HL-60 (cell line): ENCODE data around the gene SERINC2.

ENCODE experiments used
- CTCF ChIP-seq: IDR thresholded peaks from one replicate; pipeline ENCODE4 v1.5.1; 2011; ENCODE audit warnings: low read length, control low read depth, inconsistent platforms; ENCODE audit not compliant: insufficient read depth
- GABPA ChIP-seq: IDR thresholded peaks from 2 replicates; pipeline ENCODE4 v1.6.1; 2012; ENCODE audit warnings: low read depth
- POLR2AphosphoS5 ChIP-seq: IDR thresholded peaks from 2 replicates; pipeline ENCODE4 v1.6.1; 2012; ENCODE audit warnings: low read depth
- REST ChIP-seq: IDR thresholded peaks from 2 replicates; pipeline ENCODE4 v1.6.1; 2012; ENCODE audit warnings: low read depth; ENCODE audit not compliant: insufficient replicate concordance
- SPI1 ChIP-seq: IDR thresholded peaks from 2 replicates; pipeline ENCODE4 v1.6.1; 2012; ENCODE audit warnings: low read depth, mild to moderate bottlenecking, borderline replicate concordance

DNA sequence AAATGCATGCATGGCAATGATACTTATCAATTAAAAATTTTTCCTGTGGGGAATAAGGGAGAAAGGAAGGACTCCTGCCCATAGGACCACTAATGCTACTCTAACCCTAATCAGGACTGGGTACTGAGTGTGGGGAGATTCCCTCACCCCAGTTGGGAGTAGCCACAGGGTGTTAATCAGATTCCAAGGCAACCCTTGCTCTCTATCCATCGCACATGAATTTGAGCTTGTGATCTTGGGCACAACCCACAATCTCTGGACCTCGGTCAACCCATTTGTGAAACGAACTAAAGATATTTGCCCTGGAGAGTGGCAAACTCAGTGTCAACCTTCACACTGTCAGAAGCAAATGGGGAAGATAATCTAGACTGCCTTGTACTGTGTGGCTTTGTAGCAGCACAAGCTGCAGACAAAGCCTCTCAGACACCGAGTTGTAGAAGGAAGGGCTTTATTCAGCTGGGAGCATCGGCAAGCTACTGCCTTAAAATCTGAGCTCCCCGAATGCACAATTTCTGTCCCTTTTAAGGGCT, 69.5 kb downstream of the SERINC2 start:
- TF ChIP-seq CTCF, result no peak
- no peak for TF ChIP-seq GABPA
- TF ChIP-seq POLR2AphosphoS5, result no peak
- TF ChIP-seq REST, result no peak
- TF ChIP-seq SPI1, result no peak
